Amniotic epithelial cell (primary cell): ENCODE measurements around the gene RABGAP1.

Experiments
- DNase-seq: peaks from one replicate; pipeline ENCODE4 v3.0.0-alpha.2; 2010; ENCODE audit warnings: low read depth

The RABGAP1 gene

GRCh38 chr9:123112015-123112975, 171.5 kb downstream of the RABGAP1 start:
- DNase-seq, result no peak

- DNase-seq, result no peak
Measured at GRCh38 chr9:123113185-123113584, 172.4 kb downstream of the RABGAP1 start.

- DNase-seq, result no peak
Measured at GRCh38 chr9:123115146-123115913, 174.5 kb downstream of the RABGAP1 start.

- DNase-seq, result no peak
Measured at GRCh38 chr9:123116036-123116435, 175.2 kb downstream of the RABGAP1 start.

GRCh38 chr9:123119566-123119965, 178.7 kb downstream of the RABGAP1 start:
- no peak for DNase-seq

GRCh38 chr9:123120131-123120530, 179.3 kb downstream of the RABGAP1 start:
- no peak for DNase-seq

- no peak for DNase-seq
Measured at GRCh38 chr9:123120953-123121352, 180.1 kb downstream of the RABGAP1 start.

GRCh38 chr9:123121457-123121856, 180.6 kb downstream of the RABGAP1 start:
- DNase-seq, result no peak

GRCh38 chr9:123127512-123128075, 186.8 kb downstream of the RABGAP1 start:
- no peak for DNase-seq

- DNase-seq, result no peak
Measured at GRCh38 chr9:123128591-123128990, 187.8 kb downstream of the RABGAP1 start.

- DNase-seq, result no peak
Measured at GRCh38 chr9:123129423-123129822, 188.6 kb downstream of the RABGAP1 start.

GRCh38 chr9:123131258-123131657, 190.4 kb downstream of the RABGAP1 start:
- peak; percentile 84 for DNase-seq

- DNase-seq, result peak; percentile 67
Measured at GRCh38 chr9:123131993-123132392, 191.2 kb downstream of the RABGAP1 start.

- no peak for DNase-seq
Measured at GRCh38 chr9:123132696-123133095, 191.9 kb downstream of the RABGAP1 start.

- DNase-seq, result no peak
Measured at GRCh38 chr9:123135430-123135829, 194.6 kb downstream of the RABGAP1 start.

- no peak for DNase-seq
Measured at GRCh38 chr9:123138163-123138562, 197.3 kb downstream of the RABGAP1 start.

- DNase-seq, result no peak
Measured at GRCh38 chr9:123149067-123149466, 208.2 kb downstream of the RABGAP1 start.

- peak; percentile 84 for DNase-seq
Measured at GRCh38 chr9:123150708-123151503, 210.1 kb downstream of the RABGAP1 start.
